Measurements from ENCODE around the gene CSNK1E.
"Not testable (repeated sequence)": the region's sequence is repeated elsewhere in the genome, so short reads cannot be mapped to it uniquely, and the experiment has no call there.

CSNK1E gene

GRCh38 chr22:38345782-38346181, 28.5 kb upstream of the CSNK1E start:
- no peaks in the 10 kb centered on the region for H3K79me2 ChIP-seq (ENCODE audit: insufficient read depth, low read length)
- TF ChIP-seq CTCF (conservative IDR thresholded peaks at IDR 0.05; ENCODE audit: low read length), result no peak
- no peak for TF ChIP-seq EZH2phosphoT487 (IDR thresholded peaks at IDR 0.05; ENCODE audit: borderline replicate concordance)
- no peaks in the 10 kb centered on the region for H3K9me3 ChIP-seq (ENCODE audit: insufficient read depth, low read depth, low read length)
- no peaks in the 10 kb centered on the region for H3K36me3 ChIP-seq (ENCODE audit: insufficient read depth, low read length)
- no peaks in the 10 kb centered on the region for H3K9me2 ChIP-seq (replicated peaks; ENCODE audit: low read depth, low read length)
- no peaks in the 10 kb centered on the region for H3K4me1 ChIP-seq (ENCODE audit: insufficient read depth, low read length, poor library complexity, severe bottlenecking)
- no peaks in the 10 kb centered on the region for H3K27me3 ChIP-seq (ENCODE audit: insufficient read depth, low read length, poor library complexity, severe bottlenecking)
- no peak overlapping the region for H3K4me3 ChIP-seq (ENCODE audit: low read length, poor library complexity, severe bottlenecking)
- H3F3A ChIP-seq (ENCODE audit: low read depth), result no peaks in the 10 kb centered on the region
- no peak overlapping the region for H3K4me2 ChIP-seq (ENCODE audit: low read depth, low read length, poor library complexity, severe bottlenecking)
- H3K9ac ChIP-seq (ENCODE audit: low read depth, low read length, poor library complexity, severe bottlenecking), result no peak overlapping the region
- no peaks in the 10 kb centered on the region for H4K20me1 ChIP-seq (ENCODE audit: insufficient read depth, low read length, poor library complexity, severe bottlenecking)
- H2AFZ ChIP-seq (ENCODE audit: low read length), result no peak overlapping the region

GRCh38 chr22:38339893-38340292, 22.7 kb upstream of the CSNK1E start:
- not testable (repeated sequence) for H3K9ac ChIP-seq (ENCODE audit: low read depth, low read length, poor library complexity, severe bottlenecking); H3K27me3 ChIP-seq (ENCODE audit: insufficient read depth, low read length, poor library complexity, severe bottlenecking); H3K36me3 ChIP-seq (ENCODE audit: insufficient read depth, low read length); H4K20me1 ChIP-seq (ENCODE audit: insufficient read depth, low read length, poor library complexity, severe bottlenecking); H3K9me3 ChIP-seq (ENCODE audit: insufficient read depth, low read depth, low read length); H3K4me1 ChIP-seq (ENCODE audit: insufficient read depth, low read length, poor library complexity, severe bottlenecking); H3K4me3 ChIP-seq (ENCODE audit: low read length, poor library complexity, severe bottlenecking); H3K4me2 ChIP-seq (ENCODE audit: low read depth, low read length, poor library complexity, severe bottlenecking); H3K9me2 ChIP-seq (replicated peaks; ENCODE audit: low read depth, low read length); H3F3A ChIP-seq (ENCODE audit: low read depth); H3K79me2 ChIP-seq (ENCODE audit: insufficient read depth, low read length); H2AFZ ChIP-seq (ENCODE audit: low read length)

GRCh38 chr22:38338772-38339379, 21.6 kb upstream of the CSNK1E start:
- Histone ChIP-seq H3K36me3 (ENCODE audit: insufficient read depth, low read length) (no peaks in the 10 kb centered on the region), H3K9me2 (replicated peaks; ENCODE audit: low read depth, low read length) (no peaks in the 10 kb centered on the region), H3F3A (ENCODE audit: low read depth) (no peaks in the 10 kb centered on the region), H2AFZ (ENCODE audit: low read length) (no peak overlapping the region), H3K27me3 (ENCODE audit: insufficient read depth, low read length, poor library complexity, severe bottlenecking) (no peaks in the 10 kb centered on the region), H3K9ac (ENCODE audit: low read depth, low read length, poor library complexity, severe bottlenecking) (no peak overlapping the region), H3K4me3 (ENCODE audit: low read length, poor library complexity, severe bottlenecking) (no peak overlapping the region), H3K79me2 (ENCODE audit: insufficient read depth, low read length) (no peaks in the 10 kb centered on the region), H3K4me1 (ENCODE audit: insufficient read depth, low read length, poor library complexity, severe bottlenecking) (peaks cover 5% of the 10 kb centered on the region), H3K9me3 (ENCODE audit: insufficient read depth, low read depth, low read length) (no peaks in the 10 kb centered on the region), H4K20me1 (ENCODE audit: insufficient read depth, low read length, poor library complexity, severe bottlenecking) (no peaks in the 10 kb centered on the region), H3K4me2 (ENCODE audit: low read depth, low read length, poor library complexity, severe bottlenecking) (no peak overlapping the region)
- no peak for TF ChIP-seq EZH2phosphoT487 (IDR thresholded peaks at IDR 0.05; ENCODE audit: borderline replicate concordance)
- no peak for TF ChIP-seq CTCF (conservative IDR thresholded peaks at IDR 0.05; ENCODE audit: low read length)

GRCh38 chr22:38336699-38337098, 19.5 kb upstream of the CSNK1E start:
- Histone ChIP-seq H3K79me2 (ENCODE audit: insufficient read depth, low read length) (no peaks in the 10 kb centered on the region), H3K9ac (ENCODE audit: low read depth, low read length, poor library complexity, severe bottlenecking) (no peak overlapping the region), H3K4me3 (ENCODE audit: low read length, poor library complexity, severe bottlenecking) (no peak overlapping the region), H4K20me1 (ENCODE audit: insufficient read depth, low read length, poor library complexity, severe bottlenecking) (no peaks in the 10 kb centered on the region), H3K27me3 (ENCODE audit: insufficient read depth, low read length, poor library complexity, severe bottlenecking) (no peaks in the 10 kb centered on the region), H3F3A (ENCODE audit: low read depth) (no peaks in the 10 kb centered on the region), H3K4me2 (ENCODE audit: low read depth, low read length, poor library complexity, severe bottlenecking) (no peak overlapping the region), H3K36me3 (ENCODE audit: insufficient read depth, low read length) (no peaks in the 10 kb centered on the region), H2AFZ (ENCODE audit: low read length) (no peak overlapping the region), H3K9me3 (ENCODE audit: insufficient read depth, low read depth, low read length) (no peaks in the 10 kb centered on the region), H3K9me2 (replicated peaks; ENCODE audit: low read depth, low read length) (no peaks in the 10 kb centered on the region), H3K4me1 (ENCODE audit: insufficient read depth, low read length, poor library complexity, severe bottlenecking) (peaks cover 5% of the 10 kb centered on the region)
- TF ChIP-seq CTCF (conservative IDR thresholded peaks at IDR 0.05; ENCODE audit: low read length) (no peak), EZH2phosphoT487 (IDR thresholded peaks at IDR 0.05; ENCODE audit: borderline replicate concordance) (no peak)

Measured in Loucy (cell line).